HFFc6 (cell line): Measurements from ENCODE around the gene RAD51B. TPM values are rescaled to one million over a fixed set of nuclear protein-coding genes. Genes with fewer than 3 reads are reported as not detected.
A peak's percentile ranks its signal among the peaks of the same experiment; 100 is the strongest.

Experiments used
- DNase-seq: peaks from one replicate; pipeline ENCODE4 v3.0.0-alpha.2; 2018
- H3K27ac Mint-ChIP-seq: 2 replicates; pipeline ENCODE4 v1.8.0; 2020; ENCODE audit warnings: mild to moderate bottlenecking, mixed read lengths
- H3K27me3 Mint-ChIP-seq: 2 replicates; pipeline ENCODE4 v1.8.0; 2021; ENCODE audit warnings: mild to moderate bottlenecking, moderate library complexity, mixed read lengths; ENCODE audit not compliant: insufficient read depth
- H3K36me3 Mint-ChIP-seq: 2 replicates; pipeline ENCODE4 v1.8.0; 2021; ENCODE audit warnings: low read depth, mixed read lengths
- H3K4me1 Mint-ChIP-seq: 2 replicates; pipeline ENCODE4 v1.8.0; 2020; ENCODE audit warnings: low read depth, mixed read lengths
- H3K4me3 Mint-ChIP-seq: 2 replicates; pipeline ENCODE4 v1.8.0; 2020; ENCODE audit warnings: mild to moderate bottlenecking, moderate library complexity, mixed read lengths
- H3K9me3 Mint-ChIP-seq: 2 replicates; pipeline ENCODE4 v1.8.0; 2020; ENCODE audit warnings: mild to moderate bottlenecking, mixed read lengths
- CTCF ChIP-seq: fragments of 200-600 bp; sonication (generic); IDR thresholded peaks from 2 replicates; pipeline ENCODE4 v1.5.0; 2021; ENCODE audit warnings: antibody characterized with exemption, mild to moderate bottlenecking
- total RNA-seq, 6 experiments: library from RNA; stranded (reverse); fragmentation: NEBNext Ultra II Directional; extraction: Animal tissue kit (Norgen Biotek cat#: 25700); gene quantifications; 2 replicates in 1 of 6; 3 replicates in 5 of 6; pipeline ENCODE4 v1.2.3, GENCODE V29; 2021

The RAD51B gene
- total RNA-seq, 6 experiments from 2014 or later = 7.1 to 12.4 (median 9.6) TPM

- Mint-ChIP-seq H3K27me3 (no peaks in the 10 kb centered on the region; the same call in 1 of the 2 replicates), H3K36me3 (no peaks in the 10 kb centered on the region), H3K27ac (peak overlapping the region; percentile 99), H3K9me3 (no peaks in the 10 kb centered on the region), H3K4me1 (peaks cover 88% of the 10 kb centered on the region), H3K4me3 (no peak overlapping the region; the same call in 1 of the 2 replicates)
- no peak for DNase-seq
- TF ChIP-seq CTCF = no peak
Observed at GRCh38 chr14:68686724-68687123, 867.1 kb downstream of the RAD51B start.

GRCh38 chr14:68687746-68688145 is 868.2 kb downstream of the RAD51B start:
- H3K36me3 Mint-ChIP-seq = no peaks in the 10 kb centered on the region
- no peaks in the 10 kb centered on the region for H3K9me3 Mint-ChIP-seq
- H3K27ac Mint-ChIP-seq = peak overlapping the region; percentile 99
- no peaks in the 10 kb centered on the region for H3K27me3 Mint-ChIP-seq
- peaks cover 87% of the 10 kb centered on the region for H3K4me1 Mint-ChIP-seq
- no peak for TF ChIP-seq CTCF
- peak overlapping the region; percentile 51 for H3K4me3 Mint-ChIP-seq
- peak; percentile 96 for DNase-seq

GRCh38 chr14:68688872-68689371 is 869.3 kb downstream of the RAD51B start:
- H3K36me3 Mint-ChIP-seq = no peaks in the 10 kb centered on the region
- TF ChIP-seq CTCF = peak; percentile 24; the same call in 1 of the 2 replicates
- no peaks in the 10 kb centered on the region; the same call in 1 of the 2 replicates for H3K27me3 Mint-ChIP-seq
- DNase-seq = peak; percentile 46
- no peaks in the 10 kb centered on the region for H3K9me3 Mint-ChIP-seq
- H3K27ac Mint-ChIP-seq = peak overlapping the region; percentile 99
- no peak overlapping the region for H3K4me3 Mint-ChIP-seq
- peaks cover 87% of the 10 kb centered on the region for H3K4me1 Mint-ChIP-seq

- Mint-ChIP-seq H3K4me3 (no peak overlapping the region), H3K9me3 (no peaks in the 10 kb centered on the region), H3K4me1 (peaks cover 87% of the 10 kb centered on the region), H3K27me3 (no peaks in the 10 kb centered on the region; the same call in 1 of the 2 replicates), H3K27ac (peak overlapping the region; percentile 99), H3K36me3 (no peaks in the 10 kb centered on the region)
- no peak for DNase-seq
- no peak for TF ChIP-seq CTCF
Observed at GRCh38 chr14:68689511-68689910, 869.9 kb downstream of the RAD51B start.

GRCh38 chr14:68690089-68690958 is 870.7 kb downstream of the RAD51B start:
- no peak for DNase-seq
- Mint-ChIP-seq H3K4me3 (no peak overlapping the region), H3K36me3 (no peaks in the 10 kb centered on the region), H3K27ac (peak overlapping the region; percentile 26; the same call in 1 of the 2 replicates), H3K4me1 (peaks cover 87% of the 10 kb centered on the region), H3K9me3 (no peaks in the 10 kb centered on the region), H3K27me3 (no peaks in the 10 kb centered on the region; the same call in 1 of the 2 replicates)
- no peak for TF ChIP-seq CTCF
